Kidney (tissue), 14 donors: ENCODE data around the gene TADA2B. TPM values are rescaled to one million over a fixed set of nuclear protein-coding genes. Genes with fewer than 3 reads are reported as not detected.

ENCODE experiments used
- DNase-seq, 5 donors: peaks; one replicate each; pipeline ENCODE4 v3.0.0-alpha.2; 2013 to 2020
- FAIRE-seq: peaks from 2 replicates; lab custom pipeline; 2012; peaks lifted over from hg19 to GRCh38; lab: Jason Lieb, UNC
- H3K27ac ChIP-seq, 2 donors: one replicate each; pipeline ENCODE4 v1.7.0; 2013; ENCODE audit warnings: low read depth in 2 of 2, low read length in 2 of 2, inconsistent platforms in 1 of 2
- H3K27me3 ChIP-seq: one replicate; pipeline ENCODE4 v1.7.1; 2013; ENCODE audit warnings: low read length, inconsistent platforms; ENCODE audit not compliant: control insufficient read depth, insufficient read depth
- H3K36me3 ChIP-seq, 3 donors: one replicate each; pipeline versions ENCODE4 v1.7.0 to v1.7.1; 2013; ENCODE audit warnings: low read length in 3 of 3, control low read depth in 1 of 3, inconsistent platforms in 1 of 3; ENCODE audit not compliant: insufficient read depth in 3 of 3, control insufficient read depth in 2 of 3
- H3K4me1 ChIP-seq, 3 donors: one replicate each; pipeline versions ENCODE4 v1.7.0 to v1.7.1; 2013; ENCODE audit warnings: low read length in 3 of 3, inconsistent platforms in 1 of 3, low read depth in 1 of 3; ENCODE audit not compliant: control insufficient read depth in 2 of 3, insufficient read depth in 2 of 3
- H3K4me3 ChIP-seq, 3 donors: one replicate each; pipeline versions ENCODE4 v1.7.0 to v1.8.1; 2013; ENCODE audit warnings: low read length in 3 of 3, control low read depth in 1 of 3, inconsistent platforms in 1 of 3
- H3K9ac ChIP-seq, 3 donors: one replicate each; pipeline versions ENCODE4 v1.7.0 to v1.7.1; 2013; ENCODE audit warnings: low read length in 3 of 3, control low read depth in 1 of 3, inconsistent platforms in 1 of 3
- H3K9me3 ChIP-seq, 3 donors: one replicate each; pipeline versions ENCODE4 v1.7.0 to v1.7.1; 2013; ENCODE audit warnings: low read length in 3 of 3, control low read depth in 1 of 3, inconsistent platforms in 1 of 3; ENCODE audit not compliant: control insufficient read depth in 2 of 3, insufficient read depth in 1 of 3
- CTCF ChIP-seq: IDR thresholded peaks from 3 replicates; pipeline ENCODE4 v1.5.1; 2012; ENCODE audit warnings: mild to moderate bottlenecking, moderate library complexity, borderline replicate concordance; ENCODE audit not compliant: insufficient read depth; ENCODE audit errors: extremely low read depth
- intact Hi-C: fragments of 100-400 bp; cut with DNase I; formaldehyde crosslinking; loops from one replicate; pipeline ENCODE4 v1.11.1; 2022
- polyA plus RNA-seq: library from polyadenylated mRNA; stranded (reverse); fragments of 350-450 nt; fragmentation: Illumina TruSeq; extraction: RNeasy Lipid Tissue Mini Kit (QIAGEN cat#74804); gene quantifications from one replicate; pipeline ENCODE4 v1.2.3, GENCODE V29; 2014; ENCODE audit warnings: low read depth, low replicate concordance; ENCODE audit not compliant: insufficient read depth
- total RNA-seq: library from RNA; stranded (reverse); fragmentation: NEBNext Ultra II Directional; extraction: Animal tissue kit (Norgen Biotek cat#: 25700); gene quantifications from one replicate; pipeline ENCODE4 v1.2.1, GENCODE V29; 2021
- donor health status: control.
- donor health status: control.
- donor health status: control.
- donor health status: control.
- donor health status: control.
- donor health status: DM: yes; HTN: yes; CAD: no.
- donor health status: Normal renal cell carcinoma (clear cell type).

TADA2B gene
- total and polyA plus RNA-seq, 2 donors from 2014 or later: 14.2 to 30.5 TPM

- FAIRE-seq (no peak), DNase-seq (peak in 3 of 5 donors; percentile 35 to 58 (median 51))
- peaks cover 9 to 23% (median 18%) of the 10 kb centered on the region in 3 donors for H3K36me3 ChIP-seq
- peaks cover 0 to 13% (median 8%) of the 10 kb centered on the region in 3 donors for H3K4me1 ChIP-seq
- no peaks in the 10 kb centered on the region for H3K27me3 ChIP-seq
- no peak overlapping the region for H3K4me3 ChIP-seq
- no peaks in the 10 kb centered on the region for H3K9me3 ChIP-seq
- no peak for TF ChIP-seq CTCF
- H3K9ac ChIP-seq: no peak overlapping the region
- intact Hi-C loops: no loop called here
- H3K27ac ChIP-seq: peak overlapping the region; percentile 41 to 47
Observed at GRCh38 chr4:7032596-7032995, 10.6 kb upstream of the TADA2B start.

- Histone ChIP-seq H3K9ac (no peak overlapping the region), H3K4me1 (peaks cover 0 to 13% (median 8%) of the 10 kb centered on the region in 3 donors), H3K36me3 (peaks cover 5 to 18% (median 17%) of the 10 kb centered on the region in 3 donors), H3K27ac (no peak overlapping the region), H3K27me3 (no peaks in the 10 kb centered on the region), H3K9me3 (no peaks in the 10 kb centered on the region), H3K4me3 (no peak overlapping the region)
- TF ChIP-seq CTCF: no peak
- FAIRE-seq: no peak
- no peak for DNase-seq
- intact Hi-C loops: no loop called here
Observed at GRCh38 chr4:7034262-7035081, 8.7 kb upstream of the TADA2B start.

GRCh38 chr4:7037425-7037824, 5.7 kb upstream of the TADA2B start:
- H3K4me1 ChIP-seq: peaks cover 0 to 13% (median 12%) of the 10 kb centered on the region in 3 donors
- intact Hi-C loops: no loop called here
- H3K9ac ChIP-seq: no peak overlapping the region
- no peaks in the 10 kb centered on the region for H3K9me3 ChIP-seq
- TF ChIP-seq CTCF: no peak
- peaks cover 0 to 2% (median 0%) of the 10 kb centered on the region in 3 donors for H3K36me3 ChIP-seq
- no peaks in the 10 kb centered on the region for H3K27me3 ChIP-seq
- no peak overlapping the region for H3K27ac ChIP-seq
- FAIRE-seq (no peak), DNase-seq (no peak)
- no peak overlapping the region for H3K4me3 ChIP-seq
